DOHH2 (cell line): ENCODE data around the gene DYNC1I1.

Experiments used
- CTCF ChIP-seq: fragments of 200-600 bp; sonication (generic); IDR thresholded peaks from one replicate; pipeline ENCODE4 v1.5.1; 2014; ENCODE audit warnings: antibody characterized with exemption, mild to moderate bottlenecking, low read depth, low read length; ENCODE audit not compliant: poor library complexity, severe bottlenecking
- EZH2phosphoT487 ChIP-seq: fragments of 200-600 bp; sonication (generic); IDR thresholded peaks from 2 replicates; pipeline ENCODE4 v1.6.1; 2017; ENCODE audit warnings: borderline replicate concordance, mild to moderate bottlenecking, antibody characterized with exemption, low read length, moderate library complexity, mixed read lengths

- TF ChIP-seq CTCF (no peak), EZH2phosphoT487 (no peak)
Observed at GRCh38 chr7:95784796-95785195, 12.4 kb downstream of the DYNC1I1 start.
